Aorta (tissue), 5 donors: ENCODE data around the gene CFAP45. TPM values are rescaled to one million over a fixed set of nuclear protein-coding genes. Genes with fewer than 3 reads are reported as not detected.
A peak's percentile ranks its signal among the peaks of the same experiment; 100 is the strongest.

Source experiments
- ATAC-seq: fragments of 200-7000 bp; cut with Tn5 transposase; one replicate; pipeline ENCODE4 v1.9.1; 2022; ENCODE audit warnings: moderate library complexity; ENCODE audit not compliant: low FRiP score
- DNase-seq, 2 donors: peaks; one replicate each; pipeline ENCODE4 v3.0.0-alpha.2; 2020
- H3K27ac ChIP-seq, 2 donors: one replicate each; pipeline ENCODE4 v1.5.1; 2013; ENCODE audit warnings: low read length in 2 of 2, mild to moderate bottlenecking in 2 of 2, moderate library complexity in 2 of 2, control low read depth in 1 of 2, inconsistent platforms in 1 of 2, low read depth in 1 of 2
- H3K27me3 ChIP-seq, 2 donors: one replicate each; pipeline ENCODE4 v1.6.1; 2013; ENCODE audit warnings: control low read depth in 1 of 2, low read length in 1 of 2, mild to moderate bottlenecking in 1 of 2, moderate library complexity in 1 of 2; ENCODE audit not compliant: insufficient read depth in 2 of 2, control insufficient read depth in 1 of 2
- H3K36me3 ChIP-seq, 2 donors: one replicate each; pipeline ENCODE4 v1.6.1; 2013; ENCODE audit warnings: control low read depth in 1 of 2, low read length in 1 of 2, mild to moderate bottlenecking in 1 of 2; ENCODE audit not compliant: insufficient read depth in 2 of 2, control insufficient read depth in 1 of 2
- H3K4me1 ChIP-seq, 2 donors: one replicate each; pipeline ENCODE4 v1.6.1; 2013; ENCODE audit warnings: low read length in 2 of 2, control low read depth in 1 of 2, mild to moderate bottlenecking in 1 of 2, moderate library complexity in 1 of 2; ENCODE audit not compliant: insufficient read depth in 2 of 2, control insufficient read depth in 1 of 2
- H3K4me3 ChIP-seq, 2 donors: one replicate each; pipeline ENCODE4 v1.5.1; 2013; ENCODE audit warnings: low read length in 2 of 2, control low read depth in 1 of 2, mild to moderate bottlenecking in 1 of 2
- H3K9me3 ChIP-seq: one replicate; pipeline ENCODE4 v1.6.1; 2013; ENCODE audit warnings: mild to moderate bottlenecking, low read length; ENCODE audit not compliant: control insufficient read depth
- WGBS, 2 donors: extraction: QIAGEN DNeasy Blood & Tissue Kit; methylation state at CpG; one replicate each; pipeline ENCODE4 v1.1.7; 2013; 5-methylcytosine and 5-hydroxymethylcytosine counted together
- intact Hi-C, 2 donors: fragments of 100-400 bp; cut with DNase I; formaldehyde crosslinking; loops; one replicate each; pipeline versions ENCODE4 v1.14.2 to v1.15.0; 2022
- polyA plus RNA-seq, 2 donors: library from polyadenylated mRNA; stranded (reverse); fragments of 200-250 nt; gene quantifications; one replicate each; pipeline ENCODE4 v1.2.3, GENCODE V29; 2013
- total RNA-seq, 2 donors: library from RNA; stranded (reverse); fragmentation: NEBNext Ultra II Directional; extraction: Animal tissue kit (Norgen Biotek cat#: 25700); gene quantifications; one replicate each; pipeline ENCODE4 v1.2.1, GENCODE V29; 2021
- donor health status: healthy with polysubstance abuse.
- donor health status: Bipolar disorder and iron deficiency.
- donor health status: DM: no; HTN: no; CAD: no.
- donor health status: DM: no; HTN: no; CAD: no.
- donor health status: DM: yes; HTN: yes; CAD: no.

Gene CFAP45
- total and polyA plus RNA-seq, 4 donors, result 2.5 to 2.7 (median 2.7) TPM; not detected in 1

DNA sequence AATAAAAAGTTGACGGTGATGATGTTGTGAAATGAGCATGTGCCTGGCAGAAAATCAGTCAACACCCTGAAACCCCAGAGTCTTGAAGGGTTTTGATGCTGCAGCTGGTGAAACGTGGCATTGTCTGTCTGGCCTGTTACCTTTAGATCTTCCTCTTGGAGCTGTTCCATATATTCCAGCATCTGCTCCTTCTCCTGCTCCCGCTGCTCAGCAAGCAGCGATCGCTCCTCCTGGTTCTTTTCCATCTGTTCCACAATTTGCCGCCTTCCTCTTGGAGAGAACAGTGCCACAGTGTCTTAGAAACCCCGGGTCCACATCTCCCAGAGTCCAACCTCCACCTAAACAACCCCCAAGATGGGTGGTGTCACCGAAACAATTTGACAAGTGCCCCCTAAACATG is 15.7 kb downstream of the CFAP45 start:
- Histone ChIP-seq H3K36me3 (no peaks in the 10 kb centered on the region), H3K27ac (no peak overlapping the region), H3K4me3 (no peak overlapping the region), H3K9me3 (no peaks in the 10 kb centered on the region), H3K27me3 (no peaks in the 10 kb centered on the region), H3K4me1 (no peaks in the 10 kb centered on the region)
- no peak for ATAC-seq
- intact Hi-C loops, result no loop called here
- DNase-seq, result no peak
- WGBS, 2 donors, result 80 to 82% methylated on average over 8 of the region's 8 CpGs

DNA sequence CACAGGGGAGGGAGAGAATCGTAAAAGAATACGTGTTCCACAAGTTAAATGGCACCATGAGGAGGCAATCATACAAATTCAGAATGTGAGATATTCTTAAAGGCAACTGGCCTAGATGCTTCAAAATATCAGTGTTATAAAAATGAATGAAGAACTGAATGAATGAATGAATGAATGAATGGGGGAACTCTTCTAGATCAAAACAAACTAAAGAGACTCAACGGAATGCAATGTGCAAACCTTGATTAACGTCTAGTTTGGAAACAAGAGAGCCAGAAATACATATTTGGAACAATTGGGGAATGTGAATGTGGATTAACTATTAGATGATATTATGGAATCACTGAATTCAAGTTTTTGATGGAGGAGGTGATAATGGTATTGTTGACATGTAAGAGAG is 16.8 kb downstream of the CFAP45 start:
- Histone ChIP-seq H3K4me1 (no peaks in the 10 kb centered on the region), H3K27ac (no peak overlapping the region), H3K4me3 (no peak overlapping the region), H3K9me3 (no peaks in the 10 kb centered on the region), H3K27me3 (no peaks in the 10 kb centered on the region), H3K36me3 (peaks cover 0 to 2% of the 10 kb centered on the region in 2 donors)
- DNase-seq, result no peak
- no peak for ATAC-seq
- 64 to 65% methylated on average over 4 of the region's 4 CpGs for WGBS, 2 donors
- intact Hi-C loops, result no loop called here

DNA sequence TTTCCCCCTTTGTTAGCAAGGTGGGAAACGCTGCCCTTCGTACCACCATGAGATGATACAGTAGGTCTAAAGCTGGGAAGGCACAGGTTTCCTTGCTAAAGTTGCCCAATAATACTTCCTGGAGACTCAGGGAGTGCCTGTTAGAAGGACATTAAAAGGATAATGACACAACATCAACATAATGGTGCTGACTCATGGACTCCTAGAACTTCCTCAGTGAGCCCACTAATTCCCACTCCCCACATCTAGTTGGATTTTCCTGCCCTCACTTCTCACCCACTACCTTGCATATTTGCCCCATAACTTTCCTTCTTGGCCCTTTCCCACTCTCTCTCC is 17.5 kb downstream of the CFAP45 start:
- H3K36me3 ChIP-seq, result peaks cover 0 to 2% of the 10 kb centered on the region in 2 donors
- no peak for ATAC-seq
- no peak overlapping the region for H3K4me3 ChIP-seq
- no peaks in the 10 kb centered on the region for H3K4me1 ChIP-seq
- 96 to 98% methylated on average over 2 of the region's 2 CpGs for WGBS, 2 donors
- intact Hi-C loops, result no loop called here
- DNase-seq, result no peak
- no peak overlapping the region for H3K27ac ChIP-seq
- no peaks in the 10 kb centered on the region for H3K27me3 ChIP-seq
- H3K9me3 ChIP-seq, result no peaks in the 10 kb centered on the region

DNA sequence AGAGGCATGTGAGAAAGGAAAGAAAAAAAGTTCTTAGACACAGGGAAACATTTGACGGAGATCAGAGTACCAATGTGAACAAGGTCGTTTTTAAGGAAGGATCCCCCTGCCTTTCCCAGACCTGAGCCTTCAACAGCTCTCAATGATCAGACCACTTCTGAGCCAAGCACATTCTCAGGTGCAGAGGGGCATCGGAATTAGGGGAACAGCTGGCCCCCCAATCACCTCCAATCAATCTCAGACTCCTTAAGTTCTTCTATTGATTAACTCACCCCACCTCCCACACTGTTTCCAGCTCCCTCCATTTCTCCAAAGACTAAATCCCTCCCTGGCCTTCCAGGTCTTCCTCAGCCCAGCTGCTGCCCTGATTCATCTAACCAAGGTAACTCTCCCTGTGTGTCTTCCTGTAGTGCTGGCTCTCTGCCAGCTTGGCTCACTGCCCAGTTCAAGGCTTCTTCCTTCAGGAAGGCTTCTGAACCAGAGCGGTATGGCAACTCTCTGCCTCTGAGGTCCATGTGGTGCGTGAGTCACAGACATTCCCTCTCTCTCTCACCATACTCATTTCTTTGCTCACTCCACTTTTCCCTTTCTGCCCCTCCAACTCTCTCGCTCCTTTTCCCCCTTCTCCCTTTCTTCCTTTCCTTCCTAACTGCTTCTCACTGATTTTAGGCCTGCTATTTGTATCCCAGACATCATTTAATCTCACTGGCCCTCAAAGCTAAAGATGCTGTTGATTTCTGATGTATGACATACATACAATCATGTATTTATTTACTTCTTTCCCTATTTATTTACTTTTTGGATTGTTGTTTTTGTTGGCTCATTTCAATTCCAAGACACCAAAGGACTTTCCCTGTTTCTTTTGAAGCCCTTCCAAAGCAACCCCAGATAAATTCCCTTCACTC is 18.1 kb downstream of the CFAP45 start:
- peak; percentile 74 to 87 for DNase-seq
- no peaks in the 10 kb centered on the region for H3K9me3 ChIP-seq
- intact Hi-C loops, result no loop called here
- H3K4me3 ChIP-seq, result no peak overlapping the region
- no peak overlapping the region for H3K27ac ChIP-seq
- H3K36me3 ChIP-seq, result peaks cover 0 to 2% of the 10 kb centered on the region in 2 donors
- no peaks in the 10 kb centered on the region for H3K27me3 ChIP-seq
- 78 to 85% methylated on average over 6 of the region's 6 CpGs for WGBS, 2 donors
- no peaks in the 10 kb centered on the region for H3K4me1 ChIP-seq
- ATAC-seq, result no peak

DNA sequence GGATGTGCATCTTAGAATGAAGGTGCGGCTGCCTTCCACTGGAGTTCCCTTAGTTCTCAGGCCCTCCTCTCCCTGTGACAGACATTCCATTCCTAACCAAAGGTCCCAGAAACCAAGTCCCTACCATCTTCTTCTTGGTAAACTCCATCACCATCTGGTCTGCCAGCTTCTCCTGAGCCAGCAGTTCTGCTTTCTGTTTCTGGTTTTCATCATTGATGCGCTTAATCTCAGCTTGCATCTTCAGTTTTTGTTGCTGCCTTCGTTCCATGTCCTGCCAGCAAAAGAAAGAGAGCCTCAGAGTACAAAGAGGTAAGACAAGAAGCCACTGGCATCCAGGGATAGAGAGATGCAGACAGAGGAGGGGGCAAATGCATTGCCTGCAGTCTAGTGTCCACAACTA is 19.5 kb downstream of the CFAP45 start:
- Histone ChIP-seq H3K4me1 (no peaks in the 10 kb centered on the region), H3K9me3 (no peaks in the 10 kb centered on the region), H3K4me3 (no peak overlapping the region), H3K27me3 (no peaks in the 10 kb centered on the region), H3K27ac (no peak overlapping the region), H3K36me3 (peaks cover 0 to 2% of the 10 kb centered on the region in 2 donors)
- DNase-seq (no peak), ATAC-seq (no peak)
- 92 to 98% methylated on average over 3 of the region's 3 CpGs for WGBS, 2 donors
- intact Hi-C loops, result no loop called here

DNA sequence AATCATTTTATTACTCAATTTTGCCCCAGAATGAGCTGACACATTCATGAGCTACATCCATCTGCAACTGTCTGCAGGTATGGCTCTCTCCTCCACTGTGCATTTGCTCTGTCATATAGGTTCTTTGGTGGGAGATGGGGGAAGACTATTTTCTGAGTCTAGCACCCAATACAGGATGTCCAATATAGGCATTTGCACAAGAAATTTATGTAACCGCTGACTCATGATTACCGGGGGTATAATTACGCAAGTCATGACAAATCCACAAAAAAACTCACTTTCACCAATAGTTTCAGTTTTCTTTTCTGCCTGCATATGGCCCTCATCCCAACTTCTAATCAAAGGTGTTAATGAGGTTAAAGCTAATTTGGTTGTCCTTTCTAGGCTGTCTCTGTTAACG is 20.0 kb downstream of the CFAP45 start:
- DNase-seq (no peak), ATAC-seq (no peak)
- peaks cover 0 to 2% of the 10 kb centered on the region in 2 donors for H3K36me3 ChIP-seq
- H3K27me3 ChIP-seq, result no peaks in the 10 kb centered on the region
- intact Hi-C loops, result no loop called here
- no peak overlapping the region for H3K4me3 ChIP-seq
- H3K9me3 ChIP-seq, result no peaks in the 10 kb centered on the region
- no peak overlapping the region for H3K27ac ChIP-seq
- no peaks in the 10 kb centered on the region for H3K4me1 ChIP-seq
- 90 to 95% methylated on average over 4 of the region's 4 CpGs for WGBS, 2 donors

DNA sequence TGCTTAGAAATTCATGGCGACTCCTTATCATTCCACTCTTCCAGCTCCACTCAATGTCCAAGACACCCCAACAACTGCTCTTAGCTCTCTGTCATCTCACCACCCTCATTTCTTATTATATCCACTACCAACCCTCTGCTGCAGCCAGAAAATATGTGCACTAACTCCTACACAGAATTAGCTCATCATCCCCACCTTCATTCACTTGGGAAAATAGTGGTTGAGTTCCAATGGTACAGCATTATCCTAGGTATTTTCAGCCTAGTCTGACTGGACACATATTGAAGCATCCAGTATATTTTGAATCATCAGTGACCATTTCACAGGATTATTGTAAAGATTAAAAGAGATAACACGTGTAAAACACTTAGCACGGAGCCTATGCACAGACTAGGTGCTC is 20.8 kb downstream of the CFAP45 start:
- H3K27ac ChIP-seq, result no peak overlapping the region
- no peak overlapping the region for H3K4me3 ChIP-seq
- ATAC-seq (no peak), DNase-seq (no peak)
- H3K9me3 ChIP-seq, result no peaks in the 10 kb centered on the region
- intact Hi-C loops, result no loop called here
- no peaks in the 10 kb centered on the region for H3K27me3 ChIP-seq
- no peaks in the 10 kb centered on the region for H3K4me1 ChIP-seq
- H3K36me3 ChIP-seq, result peaks cover 0 to 2% of the 10 kb centered on the region in 2 donors
- 85 to 87% methylated on average over 3 of the region's 3 CpGs for WGBS, 2 donors

DNA sequence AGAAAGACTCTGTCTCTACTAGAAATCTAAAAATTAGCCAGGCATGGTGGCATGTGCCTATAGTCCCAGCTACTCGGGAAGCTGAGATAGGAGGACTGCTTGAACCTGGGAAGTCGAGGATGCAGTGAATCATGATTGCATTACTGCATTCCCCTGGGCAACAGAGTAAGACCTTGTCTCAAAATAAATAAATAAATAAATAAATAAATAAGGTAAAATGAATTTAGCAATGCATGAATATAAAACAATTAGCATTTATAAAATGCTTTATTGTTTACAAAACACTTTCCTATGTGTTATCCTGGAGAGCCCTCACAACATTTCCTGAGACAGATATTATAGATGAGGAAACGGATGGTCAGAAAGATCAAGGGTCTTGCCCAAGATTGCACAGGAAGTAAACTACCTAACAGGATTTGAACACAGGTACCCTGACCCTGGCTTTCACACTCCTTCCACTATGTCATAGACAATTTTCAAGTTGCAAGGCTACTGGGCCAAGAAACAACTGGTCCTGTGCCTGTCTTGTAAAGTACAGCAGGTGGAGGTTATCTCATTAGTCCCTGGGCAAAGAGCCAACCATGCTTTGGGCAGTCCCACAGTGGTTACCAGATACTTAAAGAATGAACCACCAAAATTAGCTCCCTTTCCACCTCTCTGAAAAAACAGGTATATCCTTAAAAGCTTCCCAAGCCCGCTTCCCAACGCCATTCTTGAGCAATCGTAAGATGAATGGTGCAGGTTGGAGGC is 22.1 kb downstream of the CFAP45 start:
- Histone ChIP-seq H3K27ac (no peak overlapping the region), H3K9me3 (no peaks in the 10 kb centered on the region), H3K27me3 (no peaks in the 10 kb centered on the region), H3K4me3 (no peak overlapping the region), H3K36me3 (peaks cover 0 to 2% of the 10 kb centered on the region in 2 donors), H3K4me1 (no peaks in the 10 kb centered on the region)
- intact Hi-C loops, result no loop called here
- ATAC-seq (no peak), DNase-seq (no peak)
- 96 to 97% methylated on average over 6 of the region's 6 CpGs for WGBS, 2 donors
